Measurements from ENCODE around the gene PDE7B.

The PDE7B gene

GRCh38 chr6:135990855-135991464, 139.5 kb downstream of the PDE7B start:
- no peak for DNase-seq (ENCODE audit: low spot score)

- no peak for DNase-seq (ENCODE audit: low spot score)
These were observed 141.2 kb downstream of the PDE7B start for GRCh38 chr6:135992739-135993138.

- DNase-seq (ENCODE audit: low spot score): no peak
These were observed 141.9 kb downstream of the PDE7B start for GRCh38 chr6:135993361-135993760.

- DNase-seq (ENCODE audit: low spot score): no peak
These were observed 143.5 kb downstream of the PDE7B start for GRCh38 chr6:135994857-135995544.

GRCh38 chr6:135995545-135995898, 144.0 kb downstream of the PDE7B start:
- no peak for DNase-seq (ENCODE audit: low spot score)

- DNase-seq (ENCODE audit: low spot score): no peak
These were observed 145.2 kb downstream of the PDE7B start for GRCh38 chr6:135996668-135997067.

- DNase-seq (ENCODE audit: low spot score): no peak
These were observed 147.9 kb downstream of the PDE7B start for GRCh38 chr6:135999393-135999792.

- no peak for DNase-seq (ENCODE audit: low spot score)
These were observed 155.8 kb downstream of the PDE7B start for GRCh38 chr6:136007345-136007744.

- no peak for DNase-seq (ENCODE audit: low spot score)
These were observed 160.0 kb downstream of the PDE7B start for GRCh38 chr6:136011475-136011874.

- DNase-seq (ENCODE audit: low spot score): no peak
These were observed 160.8 kb downstream of the PDE7B start for GRCh38 chr6:136012198-136012887.

GRCh38 chr6:136012943-136013342, 161.4 kb downstream of the PDE7B start:
- no peak for DNase-seq (ENCODE audit: low spot score)

- DNase-seq (ENCODE audit: low spot score): no peak
These were observed 163.2 kb downstream of the PDE7B start for GRCh38 chr6:136014454-136015437.

- DNase-seq (ENCODE audit: low spot score): no peak
These were observed 164.0 kb downstream of the PDE7B start for GRCh38 chr6:136015531-136015930.

GRCh38 chr6:136016228-136017225, 165.0 kb downstream of the PDE7B start:
- no peak for DNase-seq (ENCODE audit: low spot score)

GRCh38 chr6:136020691-136021090, 169.2 kb downstream of the PDE7B start:
- DNase-seq (ENCODE audit: low spot score): no peak

GRCh38 chr6:136022224-136022874, 170.8 kb downstream of the PDE7B start:
- DNase-seq (ENCODE audit: low spot score): no peak

- no peak for DNase-seq (ENCODE audit: low spot score)
These were observed 173.2 kb downstream of the PDE7B start for GRCh38 chr6:136024711-136025110.

GRCh38 chr6:136025736-136026135, 174.2 kb downstream of the PDE7B start:
- DNase-seq (ENCODE audit: low spot score): no peak

GRCh38 chr6:136030131-136030530, 178.6 kb downstream of the PDE7B start:
- no peak for DNase-seq (ENCODE audit: low spot score)

- no peak for DNase-seq (ENCODE audit: low spot score)
These were observed 180.5 kb downstream of the PDE7B start for GRCh38 chr6:136031982-136032381.
